ENCODE data around the gene ELMOD3. TPM values are rescaled to one million over a fixed set of nuclear protein-coding genes. Genes with fewer than 3 reads are reported as not detected.
"Not testable (repeated sequence)": the region's sequence is repeated elsewhere in the genome, so short reads cannot be mapped to it uniquely, and the experiment has no call there.

ELMOD3 gene
- polyA plus RNA-seq, 1 experiment, result 26.3 TPM

DNA sequence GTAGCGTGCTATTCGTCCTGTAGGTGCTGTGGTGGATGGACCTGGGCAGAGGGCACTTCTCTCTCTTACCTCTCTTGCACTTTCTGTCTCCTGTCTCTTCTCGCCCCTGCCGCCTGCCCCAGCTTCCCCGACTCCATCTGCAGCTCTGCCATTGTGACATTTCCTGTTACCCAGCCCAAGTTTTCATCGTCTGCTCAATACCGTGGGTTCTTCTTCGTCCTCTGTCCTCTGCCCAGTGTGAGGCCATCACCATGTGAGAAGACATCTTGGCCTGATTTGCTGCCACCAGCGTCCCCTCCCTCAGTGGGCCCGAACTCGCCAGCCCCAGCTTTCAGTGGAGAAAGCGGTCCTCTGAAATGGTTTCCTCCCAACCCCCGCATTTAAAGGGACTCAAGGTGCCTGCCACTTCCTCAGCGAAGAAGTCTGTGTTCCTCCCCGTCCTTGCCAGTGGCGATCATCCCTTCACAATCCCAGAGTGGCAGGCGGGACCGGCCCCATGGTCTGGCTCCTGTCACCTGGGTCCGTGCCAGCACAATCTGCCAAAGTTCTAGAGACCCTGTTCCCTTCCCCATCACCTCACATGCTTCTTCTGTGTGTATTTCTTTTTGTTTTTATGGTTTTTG is 44.8 kb upstream of the ELMOD3 start:
- H3K4me3 ChIP-seq (ENCODE audit: low read depth, low read length), result no peak overlapping the region
- TF ChIP-seq, protein P1, sequence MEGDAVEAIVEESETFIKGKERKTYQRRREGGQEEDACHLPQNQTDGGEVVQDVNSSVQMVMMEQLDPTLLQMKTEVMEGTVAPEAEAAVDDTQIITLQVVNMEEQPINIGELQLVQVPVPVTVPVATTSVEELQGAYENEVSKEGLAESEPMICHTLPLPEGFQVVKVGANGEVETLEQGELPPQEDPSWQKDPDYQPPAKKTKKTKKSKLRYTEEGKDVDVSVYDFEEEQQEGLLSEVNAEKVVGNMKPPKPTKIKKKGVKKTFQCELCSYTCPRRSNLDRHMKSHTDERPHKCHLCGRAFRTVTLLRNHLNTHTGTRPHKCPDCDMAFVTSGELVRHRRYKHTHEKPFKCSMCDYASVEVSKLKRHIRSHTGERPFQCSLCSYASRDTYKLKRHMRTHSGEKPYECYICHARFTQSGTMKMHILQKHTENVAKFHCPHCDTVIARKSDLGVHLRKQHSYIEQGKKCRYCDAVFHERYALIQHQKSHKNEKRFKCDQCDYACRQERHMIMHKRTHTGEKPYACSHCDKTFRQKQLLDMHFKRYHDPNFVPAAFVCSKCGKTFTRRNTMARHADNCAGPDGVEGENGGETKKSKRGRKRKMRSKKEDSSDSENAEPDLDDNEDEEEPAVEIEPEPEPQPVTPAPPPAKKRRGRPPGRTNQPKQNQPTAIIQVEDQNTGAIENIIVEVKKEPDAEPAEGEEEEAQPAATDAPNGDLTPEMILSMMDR (IDR thresholded peaks at IDR 0.05; ENCODE audit: insufficient read depth, low read depth, low read length), result no peak
- ChIA-PET POLR2A (interaction anchor here (0.8 kb wide), 1 partner anchor 244 kb away, joined by 3 read pairs; no protein-coding TSS in a partner anchor), CTCF (interaction anchor here (0.7 to 4.6 kb wide), 5 partner anchors 8 to 242 kb away, joined by 3 to 23 read pairs (median 4); no protein-coding TSS in a partner anchor)
- no peak for DNase-seq (ENCODE audit: low read depth)
- H3K36me3 ChIP-seq (ENCODE audit: control insufficient read depth, insufficient read depth, low read length), result peaks cover 26% of the 10 kb centered on the region
- H3K27me3 ChIP-seq (ENCODE audit: control insufficient read depth, insufficient read depth, low read length), result no peaks in the 10 kb centered on the region

DNA sequence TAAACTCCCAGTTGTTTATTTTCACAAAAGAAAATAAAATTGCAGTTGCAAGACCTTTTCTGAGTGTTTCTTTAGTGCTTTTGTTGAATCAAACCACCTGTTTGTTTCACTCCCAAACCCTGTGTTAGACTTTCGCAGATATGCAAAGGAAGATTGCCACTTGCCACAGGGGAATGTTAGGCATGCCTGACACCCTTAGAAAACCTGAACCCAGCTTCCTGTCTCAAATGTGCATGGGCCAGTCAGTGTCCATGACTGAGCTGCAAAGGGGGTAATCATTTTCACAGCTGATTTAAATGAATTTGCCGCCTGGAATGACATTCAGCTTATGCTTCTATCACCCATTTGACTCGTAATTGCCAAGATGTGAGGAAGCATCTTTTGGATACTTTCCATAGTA is 44.2 kb upstream of the ELMOD3 start:
- no peak for DNase-seq (ENCODE audit: low read depth)
- CTCF ChIA-PET, result interaction anchor here (0.7 to 4.6 kb wide), 4 partner anchors 10 to 243 kb away, joined by 4 to 23 read pairs (median 10); no protein-coding TSS in a partner anchor
- POLR2A ChIA-PET, result no interaction called here
- Histone ChIP-seq H3K27me3 (ENCODE audit: control insufficient read depth, insufficient read depth, low read length) (no peaks in the 10 kb centered on the region), H3K4me3 (ENCODE audit: low read depth, low read length) (no peak overlapping the region), H3K36me3 (ENCODE audit: control insufficient read depth, insufficient read depth, low read length) (peaks cover 29% of the 10 kb centered on the region)
- TF ChIP-seq, protein P1 (IDR thresholded peaks at IDR 0.05; ENCODE audit: insufficient read depth, low read depth, low read length), result no peak

- H3K27me3 ChIP-seq (ENCODE audit: control insufficient read depth, insufficient read depth, low read length), result no peaks in the 10 kb centered on the region
- ChIA-PET CTCF (interaction anchor here (0.7 to 1.4 kb wide), 2 partner anchors 12 to 238 kb away, joined by 3 to 4 read pairs; no protein-coding TSS in a partner anchor), POLR2A (no interaction called here)
Observed at GRCh38 chr2:85312404-85312803, 42.2 kb upstream of the ELMOD3 start.

GRCh38 chr2:85314884-85315242 is 39.7 kb upstream of the ELMOD3 start:
- Histone ChIP-seq H3K36me3 (ENCODE audit: control insufficient read depth, insufficient read depth, low read length) (peaks cover 16% of the 10 kb centered on the region), H3K27me3 (ENCODE audit: control insufficient read depth, insufficient read depth, low read length) (no peaks in the 10 kb centered on the region), H3K4me3 (ENCODE audit: low read depth, low read length) (no peak overlapping the region)
- TF ChIP-seq, protein P1 (IDR thresholded peaks at IDR 0.05; ENCODE audit: insufficient read depth, low read depth, low read length), result no peak
- no peak for DNase-seq (ENCODE audit: low read depth)
- POLR2A ChIA-PET, result no interaction called here
- CTCF ChIA-PET, result interaction anchor here (0.7 to 2.3 kb wide), 2 partner anchors 15 to 17 kb away, joined by 3 to 12 read pairs; no protein-coding TSS in a partner anchor

More at GRCh38 chr2:85312404-85312803, 42.2 kb upstream of the ELMOD3 start:
- TF ChIP-seq, protein P1 (IDR thresholded peaks at IDR 0.05; ENCODE audit: insufficient read depth, low read depth, low read length), result no peak
- Histone ChIP-seq H3K36me3 (ENCODE audit: control insufficient read depth, insufficient read depth, low read length) (peaks cover 21% of the 10 kb centered on the region), H3K4me3 (ENCODE audit: low read depth, low read length) (no peak overlapping the region)
- DNase-seq (ENCODE audit: low read depth), result no peak

- peaks cover 19% of the 10 kb centered on the region for H3K36me3 ChIP-seq (ENCODE audit: control insufficient read depth, insufficient read depth, low read length)
- H3K27me3 ChIP-seq (ENCODE audit: control insufficient read depth, insufficient read depth, low read length); CTCF ChIA-PET; POLR2A ChIA-PET; H3K4me3 ChIP-seq (ENCODE audit: low read depth, low read length); DNase-seq (ENCODE audit: low read depth): not testable (repeated sequence)
Observed at GRCh38 chr2:85315921-85316320, 38.6 kb upstream of the ELMOD3 start.
